Measurements from ENCODE around the gene MAP1LC3A. TPM values are rescaled to one million over a fixed set of nuclear protein-coding genes. Genes with fewer than 3 reads are reported as not detected.

Gene MAP1LC3A
- total RNA-seq, 2 experiments from 2014 or later: not detected

DNA sequence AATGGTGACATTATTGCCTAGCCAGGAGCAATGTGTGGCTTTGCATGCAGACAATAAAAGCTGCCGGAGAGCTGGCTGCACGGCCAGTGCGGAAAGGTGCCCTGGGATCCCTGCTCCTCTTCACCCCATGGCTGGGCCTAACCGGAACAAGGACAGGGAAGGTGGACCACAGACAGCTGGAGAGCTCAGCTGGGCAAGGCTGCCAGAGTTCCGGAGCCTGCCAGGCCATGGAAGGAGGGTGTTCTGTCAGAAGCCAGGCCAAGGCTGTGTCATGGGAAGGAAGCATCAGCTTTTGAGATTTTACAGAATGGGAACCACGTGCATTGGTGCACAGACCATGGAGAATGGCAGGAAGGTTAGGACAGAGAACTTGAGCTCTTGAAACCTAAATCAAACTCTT, 25.0 kb downstream of the MAP1LC3A start:
- CTCF ChIA-PET (ENCODE audit: unreplicated experiment): no interaction called here
- Histone ChIP-seq H3K36me3 (ENCODE audit: insufficient read depth, low read length) (peaks cover 59% of the 10 kb centered on the region), H3K4me1 (ENCODE audit: insufficient read depth, low read length, poor library complexity, severe bottlenecking) (peaks cover 10% of the 10 kb centered on the region), H4K20me1 (ENCODE audit: insufficient read depth, low read length) (no peaks in the 10 kb centered on the region), H3K4me2 (ENCODE audit: low read length) (no peak overlapping the region), H3K9me2 (ENCODE audit: insufficient read depth, low read length) (no peaks in the 10 kb centered on the region), H3K79me2 (ENCODE audit: insufficient read depth, low read depth, low read length) (no peaks in the 10 kb centered on the region), H2AFZ (ENCODE audit: low read length) (no peak overlapping the region), H3K9me3 (ENCODE audit: low read length) (no peaks in the 10 kb centered on the region), H3K27ac (ENCODE audit: low read depth, low read length, poor library complexity, severe bottlenecking) (no peak overlapping the region), H3K4me3 (ENCODE audit: low read depth, low read length, poor library complexity, severe bottlenecking) (no peak overlapping the region)
- TF ChIP-seq, protein P1, sequence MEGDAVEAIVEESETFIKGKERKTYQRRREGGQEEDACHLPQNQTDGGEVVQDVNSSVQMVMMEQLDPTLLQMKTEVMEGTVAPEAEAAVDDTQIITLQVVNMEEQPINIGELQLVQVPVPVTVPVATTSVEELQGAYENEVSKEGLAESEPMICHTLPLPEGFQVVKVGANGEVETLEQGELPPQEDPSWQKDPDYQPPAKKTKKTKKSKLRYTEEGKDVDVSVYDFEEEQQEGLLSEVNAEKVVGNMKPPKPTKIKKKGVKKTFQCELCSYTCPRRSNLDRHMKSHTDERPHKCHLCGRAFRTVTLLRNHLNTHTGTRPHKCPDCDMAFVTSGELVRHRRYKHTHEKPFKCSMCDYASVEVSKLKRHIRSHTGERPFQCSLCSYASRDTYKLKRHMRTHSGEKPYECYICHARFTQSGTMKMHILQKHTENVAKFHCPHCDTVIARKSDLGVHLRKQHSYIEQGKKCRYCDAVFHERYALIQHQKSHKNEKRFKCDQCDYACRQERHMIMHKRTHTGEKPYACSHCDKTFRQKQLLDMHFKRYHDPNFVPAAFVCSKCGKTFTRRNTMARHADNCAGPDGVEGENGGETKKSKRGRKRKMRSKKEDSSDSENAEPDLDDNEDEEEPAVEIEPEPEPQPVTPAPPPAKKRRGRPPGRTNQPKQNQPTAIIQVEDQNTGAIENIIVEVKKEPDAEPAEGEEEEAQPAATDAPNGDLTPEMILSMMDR (conservative IDR thresholded peaks at IDR 0.05; ENCODE audit: low read length): no peak
- no peak for TF ChIP-seq EZH2phosphoT487 (IDR thresholded peaks at IDR 0.05; ENCODE audit: borderline replicate concordance, low read depth, low read length)
- no peak for DNase-seq (ENCODE audit: low spot score)
- intact Hi-C loops (cut with micrococcal nuclease; ENCODE audit: unreplicated experiment): no loop called here
- POLR2A ChIA-PET: interaction anchor here (0.7 kb wide), 1 partner anchor 66 kb away, joined by 3 read pairs; no protein-coding TSS in a partner anchor
- BruUV-seq (replicated peaks): no TSS peak

DNA sequence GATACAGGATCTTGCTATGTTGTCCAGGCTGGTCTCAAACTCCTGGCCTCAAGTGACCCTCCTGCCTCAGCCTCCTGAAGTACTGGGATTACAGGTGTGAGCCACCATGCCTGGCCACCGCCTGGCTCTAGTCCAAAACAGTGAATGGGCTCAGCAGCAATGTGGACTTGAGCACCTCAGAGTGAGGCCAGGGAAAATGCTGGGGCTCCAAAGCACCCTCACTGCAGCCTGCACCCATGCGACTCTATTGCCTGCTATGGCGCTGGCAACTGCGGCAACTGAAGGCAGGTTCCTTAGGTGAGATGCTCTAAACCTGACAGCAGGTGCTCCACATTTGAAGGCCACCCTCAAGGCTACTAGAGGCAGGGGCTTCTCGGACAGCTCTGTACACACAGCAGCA, 26.5 kb downstream of the MAP1LC3A start:
- H3K4me2 ChIP-seq (ENCODE audit: low read length): no peak overlapping the region
- H3K9me2 ChIP-seq (ENCODE audit: insufficient read depth, low read length): no peaks in the 10 kb centered on the region
- H3K27ac ChIP-seq (ENCODE audit: low read depth, low read length, poor library complexity, severe bottlenecking): no peak overlapping the region
- H4K20me1 ChIP-seq (ENCODE audit: insufficient read depth, low read length): no peaks in the 10 kb centered on the region
- POLR2A ChIA-PET: interaction anchor here (0.6 kb wide), 1 partner anchor 58 kb away, joined by 3 read pairs; no protein-coding TSS in a partner anchor
- no peak for DNase-seq (ENCODE audit: low spot score)
- peaks cover 8% of the 10 kb centered on the region for H3K4me1 ChIP-seq (ENCODE audit: insufficient read depth, low read length, poor library complexity, severe bottlenecking)
- TF ChIP-seq, protein P1 (conservative IDR thresholded peaks at IDR 0.05; ENCODE audit: low read length): no peak
- no peak for TF ChIP-seq EZH2phosphoT487 (IDR thresholded peaks at IDR 0.05; ENCODE audit: borderline replicate concordance, low read depth, low read length)
- BruUV-seq (replicated peaks): no TSS peak
- no peaks in the 10 kb centered on the region for H3K9me3 ChIP-seq (ENCODE audit: low read length)
- H3K4me3 ChIP-seq (ENCODE audit: low read depth, low read length, poor library complexity, severe bottlenecking): no peak overlapping the region
- no peak overlapping the region for H2AFZ ChIP-seq (ENCODE audit: low read length)
- intact Hi-C loops (cut with micrococcal nuclease; ENCODE audit: unreplicated experiment): no loop called here
- H3K79me2 ChIP-seq (ENCODE audit: insufficient read depth, low read depth, low read length): no peaks in the 10 kb centered on the region
- H3K36me3 ChIP-seq (ENCODE audit: insufficient read depth, low read length): peaks cover 61% of the 10 kb centered on the region
- CTCF ChIA-PET (ENCODE audit: unreplicated experiment): no interaction called here

DNA sequence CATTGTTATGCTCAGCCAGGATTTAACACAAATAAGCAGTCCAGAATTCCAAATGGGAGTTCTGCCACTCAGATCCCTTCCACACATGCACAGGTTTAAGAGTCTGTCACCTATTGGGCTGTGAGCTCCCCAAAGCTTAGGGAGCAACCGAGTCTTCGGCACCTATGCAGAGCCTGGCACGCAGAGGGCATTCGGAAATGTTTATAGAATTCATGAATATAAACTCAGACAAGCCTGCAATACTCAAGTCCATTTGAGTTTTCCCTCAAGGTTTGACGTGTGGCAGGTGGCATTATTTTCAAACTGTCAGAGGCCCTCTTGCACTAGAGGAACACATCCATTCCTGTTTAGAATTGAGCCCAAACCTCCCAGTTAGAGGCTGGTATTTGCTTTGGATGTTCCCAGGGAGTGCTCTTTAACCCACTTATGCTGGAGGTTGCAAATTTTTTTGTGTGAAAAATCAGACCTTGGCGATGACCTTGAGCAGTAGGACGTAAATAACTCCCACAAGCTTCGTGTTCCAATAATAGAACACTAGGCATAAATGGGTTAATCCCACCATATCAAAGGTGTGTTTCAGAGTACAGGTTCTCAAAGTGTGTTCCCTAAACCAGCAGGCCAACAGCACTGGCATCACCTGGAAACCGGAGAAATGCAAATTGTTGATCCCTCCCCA, 28.1 kb downstream of the MAP1LC3A start:
- H3K79me2 ChIP-seq (ENCODE audit: insufficient read depth, low read depth, low read length): no peaks in the 10 kb centered on the region
- no peaks in the 10 kb centered on the region for H4K20me1 ChIP-seq (ENCODE audit: insufficient read depth, low read length)
- H2AFZ ChIP-seq (ENCODE audit: low read length): no peak overlapping the region
- H3K36me3 ChIP-seq (ENCODE audit: insufficient read depth, low read length): peaks cover 48% of the 10 kb centered on the region
- CTCF ChIA-PET (ENCODE audit: unreplicated experiment): no interaction called here
- POLR2A ChIA-PET: no interaction called here
- TF ChIP-seq, protein P1 (conservative IDR thresholded peaks at IDR 0.05; ENCODE audit: low read length): no peak
- no peak for TF ChIP-seq EZH2phosphoT487 (IDR thresholded peaks at IDR 0.05; ENCODE audit: borderline replicate concordance, low read depth, low read length)
- intact Hi-C loops (cut with micrococcal nuclease; ENCODE audit: unreplicated experiment): no loop called here
- BruUV-seq (replicated peaks): no TSS peak
- no peaks in the 10 kb centered on the region for H3K9me3 ChIP-seq (ENCODE audit: low read length)
- H3K27ac ChIP-seq (ENCODE audit: low read depth, low read length, poor library complexity, severe bottlenecking): no peak overlapping the region
- no peaks in the 10 kb centered on the region for H3K9me2 ChIP-seq (ENCODE audit: insufficient read depth, low read length)
- H3K4me2 ChIP-seq (ENCODE audit: low read length): no peak overlapping the region
- no peak overlapping the region for H3K4me3 ChIP-seq (ENCODE audit: low read depth, low read length, poor library complexity, severe bottlenecking)
- no peaks in the 10 kb centered on the region for H3K4me1 ChIP-seq (ENCODE audit: insufficient read depth, low read length, poor library complexity, severe bottlenecking)
- no peak for DNase-seq (ENCODE audit: low spot score)
